A549 (cell line): ENCODE results near the gene PIM3.

Experiments
- POLR2A ChIP-seq: IDR thresholded peaks from 2 replicates; pipeline ENCODE4 v1.6.1; 2012; ENCODE audit warnings: mild to moderate bottlenecking, low read length
- ZSCAN20 ChIP-seq: fragments of 250-450 bp; sonication (Bioruptor Pico); IDR thresholded peaks from 2 replicates; pipeline ENCODE4 v1.8.0; 2022; ENCODE audit warnings: mild to moderate bottlenecking, moderate library complexity
- TF ChIP-seq, protein P1 (sequence below): fragments of >200 bp; sonication (Bioruptor Twin); formaldehyde crosslinking; IDR thresholded peaks from 3 replicates; pipeline ENCODE4 v1.5.1; 2016
- TF ChIP-seq, protein P2 (sequence below): fragments of 200-600 bp; sonication (generic); IDR thresholded peaks from 2 replicates; pipeline ENCODE4 v1.6.1; 2016; ENCODE audit warnings: antibody characterized with exemption, mild to moderate bottlenecking, moderate library complexity

DNA sequence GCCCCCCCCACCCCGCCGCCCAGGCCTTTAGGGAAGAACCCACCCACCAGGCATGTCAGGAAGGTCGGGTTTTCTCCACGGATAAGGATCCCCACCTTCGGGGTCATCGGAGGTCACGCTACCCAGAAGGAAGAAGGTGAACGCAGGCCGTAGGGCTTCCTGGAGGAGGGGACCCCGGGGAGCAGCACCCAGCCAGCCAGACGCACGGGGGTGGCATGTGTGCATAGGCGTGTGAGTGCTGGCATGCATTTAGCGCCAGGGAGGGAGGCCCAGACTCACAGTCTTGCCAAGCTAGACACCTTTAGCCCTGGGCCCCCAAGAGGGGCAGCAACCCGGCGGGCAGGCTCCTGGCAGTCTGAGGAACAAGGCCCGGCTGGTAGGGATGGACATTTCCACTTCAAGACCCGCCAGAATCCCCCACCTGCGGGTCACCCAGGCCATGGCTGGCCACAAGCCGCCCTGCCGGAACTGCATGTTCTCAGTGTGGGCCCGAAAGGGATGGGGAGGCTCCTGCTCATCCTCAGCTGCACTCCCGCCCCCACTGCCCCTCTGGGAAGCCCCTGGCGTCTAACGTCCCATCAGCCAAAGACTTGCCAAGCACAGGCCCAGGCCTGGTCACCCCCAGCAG lies 16.7 kb upstream of the PIM3 start:
- TF ChIP-seq ZSCAN20, result no peak
- TF ChIP-seq, protein P1, sequence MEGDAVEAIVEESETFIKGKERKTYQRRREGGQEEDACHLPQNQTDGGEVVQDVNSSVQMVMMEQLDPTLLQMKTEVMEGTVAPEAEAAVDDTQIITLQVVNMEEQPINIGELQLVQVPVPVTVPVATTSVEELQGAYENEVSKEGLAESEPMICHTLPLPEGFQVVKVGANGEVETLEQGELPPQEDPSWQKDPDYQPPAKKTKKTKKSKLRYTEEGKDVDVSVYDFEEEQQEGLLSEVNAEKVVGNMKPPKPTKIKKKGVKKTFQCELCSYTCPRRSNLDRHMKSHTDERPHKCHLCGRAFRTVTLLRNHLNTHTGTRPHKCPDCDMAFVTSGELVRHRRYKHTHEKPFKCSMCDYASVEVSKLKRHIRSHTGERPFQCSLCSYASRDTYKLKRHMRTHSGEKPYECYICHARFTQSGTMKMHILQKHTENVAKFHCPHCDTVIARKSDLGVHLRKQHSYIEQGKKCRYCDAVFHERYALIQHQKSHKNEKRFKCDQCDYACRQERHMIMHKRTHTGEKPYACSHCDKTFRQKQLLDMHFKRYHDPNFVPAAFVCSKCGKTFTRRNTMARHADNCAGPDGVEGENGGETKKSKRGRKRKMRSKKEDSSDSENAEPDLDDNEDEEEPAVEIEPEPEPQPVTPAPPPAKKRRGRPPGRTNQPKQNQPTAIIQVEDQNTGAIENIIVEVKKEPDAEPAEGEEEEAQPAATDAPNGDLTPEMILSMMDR, result no peak
- no peak for TF ChIP-seq POLR2A
- TF ChIP-seq, protein P2, sequence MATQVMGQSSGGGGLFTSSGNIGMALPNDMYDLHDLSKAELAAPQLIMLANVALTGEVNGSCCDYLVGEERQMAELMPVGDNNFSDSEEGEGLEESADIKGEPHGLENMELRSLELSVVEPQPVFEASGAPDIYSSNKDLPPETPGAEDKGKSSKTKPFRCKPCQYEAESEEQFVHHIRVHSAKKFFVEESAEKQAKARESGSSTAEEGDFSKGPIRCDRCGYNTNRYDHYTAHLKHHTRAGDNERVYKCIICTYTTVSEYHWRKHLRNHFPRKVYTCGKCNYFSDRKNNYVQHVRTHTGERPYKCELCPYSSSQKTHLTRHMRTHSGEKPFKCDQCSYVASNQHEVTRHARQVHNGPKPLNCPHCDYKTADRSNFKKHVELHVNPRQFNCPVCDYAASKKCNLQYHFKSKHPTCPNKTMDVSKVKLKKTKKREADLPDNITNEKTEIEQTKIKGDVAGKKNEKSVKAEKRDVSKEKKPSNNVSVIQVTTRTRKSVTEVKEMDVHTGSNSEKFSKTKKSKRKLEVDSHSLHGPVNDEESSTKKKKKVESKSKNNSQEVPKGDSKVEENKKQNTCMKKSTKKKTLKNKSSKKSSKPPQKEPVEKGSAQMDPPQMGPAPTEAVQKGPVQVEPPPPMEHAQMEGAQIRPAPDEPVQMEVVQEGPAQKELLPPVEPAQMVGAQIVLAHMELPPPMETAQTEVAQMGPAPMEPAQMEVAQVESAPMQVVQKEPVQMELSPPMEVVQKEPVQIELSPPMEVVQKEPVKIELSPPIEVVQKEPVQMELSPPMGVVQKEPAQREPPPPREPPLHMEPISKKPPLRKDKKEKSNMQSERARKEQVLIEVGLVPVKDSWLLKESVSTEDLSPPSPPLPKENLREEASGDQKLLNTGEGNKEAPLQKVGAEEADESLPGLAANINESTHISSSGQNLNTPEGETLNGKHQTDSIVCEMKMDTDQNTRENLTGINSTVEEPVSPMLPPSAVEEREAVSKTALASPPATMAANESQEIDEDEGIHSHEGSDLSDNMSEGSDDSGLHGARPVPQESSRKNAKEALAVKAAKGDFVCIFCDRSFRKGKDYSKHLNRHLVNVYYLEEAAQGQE, result no peak
